Measurements from ENCODE around the gene NDUFS7. TPM values are rescaled to one million over a fixed set of nuclear protein-coding genes. Genes with fewer than 3 reads are reported as not detected.
A peak's percentile ranks its signal among the peaks of the same experiment; 100 is the strongest.

The NDUFS7 gene
- 10 to 100 TPM; 65.3 to 74.3 TPM for total RNA-seq
- 100 to 1,000 TPM; 211 to 233 (median 215) TPM for polyA plus RNA-seq
- 20.7 to 64.3 (median 38.5) reads per million in 6 experiments for total RNA-seq

DNA sequence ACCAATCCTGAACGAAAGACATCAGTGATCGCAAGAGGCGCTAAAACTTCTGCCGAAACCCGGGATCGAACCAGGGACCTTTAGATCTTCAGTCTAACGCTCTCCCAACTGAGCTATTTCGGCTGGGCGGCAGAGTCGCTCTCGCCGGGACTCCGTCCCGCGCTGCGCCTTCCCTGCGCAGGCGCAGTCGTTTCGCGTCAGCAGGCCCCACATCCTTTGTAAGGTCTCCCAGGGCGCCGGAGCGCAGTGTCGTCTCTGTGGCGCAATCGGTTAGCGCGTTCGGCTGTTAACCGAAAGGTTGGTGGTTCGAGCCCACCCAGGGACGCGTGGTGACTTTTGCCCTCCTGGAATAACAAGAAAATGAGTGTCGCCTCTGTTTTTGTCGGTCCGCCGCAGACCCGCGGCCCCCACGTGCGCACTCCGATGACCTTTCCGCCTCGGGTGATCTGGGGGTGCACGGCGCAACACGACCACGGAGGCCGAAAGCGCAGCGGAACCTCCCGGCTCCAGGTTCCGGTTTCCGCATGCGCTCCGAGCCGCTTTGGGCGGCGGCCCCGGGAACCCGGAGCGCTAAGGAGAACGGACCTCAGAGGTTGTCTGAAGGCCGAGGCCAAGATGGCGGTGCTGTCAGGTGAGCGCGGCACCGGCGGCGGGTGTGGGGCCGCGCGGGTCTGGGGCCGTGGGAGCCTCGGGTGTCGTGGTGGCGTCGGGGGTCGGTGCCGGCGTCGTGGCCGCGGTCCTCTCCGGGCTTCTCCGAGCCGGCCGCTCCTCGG lies at the start of gene NDUFS7:
Gene NDUFS7, plus strand, starts transcription at position 596 of the 773 bp plus-strand sequence. Its CDS starts 20 bp downstream, at position 616.
- peak; percentile 87 to 89 for ATAC-seq
- Mint-ChIP-seq H3K4me1 (peaks cover 19 to 32% (median 26%) of the 10 kb centered on the region in 4 donors), H3K27me3 (peaks cover 0 to 5% (median 2%) of the 10 kb centered on the region in 5 donors), H3K27ac (peak within 1 kb of the TSS; percentile 94 to 100 (median 97)), H3K9me3 (peaks cover 0 to 7% (median 0%) of the 10 kb centered on the region in 9 donors), H3K36me3 (peaks cover 0 to 8% (median 4%) of the 10 kb centered on the region in 3 donors), H3K4me3 (peak within 1 kb of the TSS; percentile 85 to 98 (median 94))
- POLR2A ChIA-PET: interaction anchor here (0.6 to 2.1 kb wide), 17 partner anchors 11 to 676 kb away, joined by 3 to 15 read pairs (median 4); partner anchors contain the start of genes CIRBP, FAM174C and REEP6
- DNase-seq: peak; percentile 87 to 100 (median 94)

DNA sequence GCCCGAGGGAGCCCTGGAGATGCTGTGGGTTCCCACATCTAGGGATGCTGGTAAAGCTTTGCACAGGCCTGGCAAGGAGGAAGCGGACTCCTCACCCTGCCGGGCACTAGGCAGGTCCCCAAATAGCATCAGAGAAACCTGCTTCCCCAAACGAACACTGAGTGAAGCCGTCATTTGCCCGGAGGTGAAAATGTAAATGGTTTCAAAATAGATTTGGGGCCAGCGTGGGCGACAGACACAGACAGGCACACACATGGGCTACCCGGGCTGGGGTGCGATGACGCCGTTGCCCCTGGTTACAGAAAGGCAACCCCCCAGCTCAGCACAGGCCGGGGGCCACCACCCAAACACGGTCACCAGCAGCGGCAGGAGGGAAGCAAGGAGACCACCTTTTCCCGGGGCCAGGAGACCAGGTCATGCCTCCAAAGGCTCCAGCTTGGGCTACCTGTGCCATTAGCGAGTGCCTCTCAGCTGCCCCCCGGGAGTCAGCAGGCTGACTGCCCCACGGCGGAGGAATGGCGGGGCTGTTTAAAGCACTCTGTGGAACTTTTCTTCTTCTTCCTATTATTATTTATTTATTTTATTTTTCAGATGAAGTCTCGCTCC lies 47.5 kb upstream of the NDUFS7 start:
- Mint-ChIP-seq H3K9me3 (no peaks in the 10 kb centered on the region), H3K27ac (no peak overlapping the region), H3K4me3 (no peak overlapping the region), H3K4me1 (no peaks in the 10 kb centered on the region), H3K27me3 (peaks cover 0 to 6% (median 2%) of the 10 kb centered on the region in 5 donors), H3K36me3 (no peaks in the 10 kb centered on the region)
- DNase-seq (no peak), ATAC-seq (no peak)
- POLR2A ChIA-PET: interaction anchor here (0.7 kb wide), 1 partner anchor 19 kb away, joined by 3 read pairs; a partner anchor contains a TSS

DNA sequence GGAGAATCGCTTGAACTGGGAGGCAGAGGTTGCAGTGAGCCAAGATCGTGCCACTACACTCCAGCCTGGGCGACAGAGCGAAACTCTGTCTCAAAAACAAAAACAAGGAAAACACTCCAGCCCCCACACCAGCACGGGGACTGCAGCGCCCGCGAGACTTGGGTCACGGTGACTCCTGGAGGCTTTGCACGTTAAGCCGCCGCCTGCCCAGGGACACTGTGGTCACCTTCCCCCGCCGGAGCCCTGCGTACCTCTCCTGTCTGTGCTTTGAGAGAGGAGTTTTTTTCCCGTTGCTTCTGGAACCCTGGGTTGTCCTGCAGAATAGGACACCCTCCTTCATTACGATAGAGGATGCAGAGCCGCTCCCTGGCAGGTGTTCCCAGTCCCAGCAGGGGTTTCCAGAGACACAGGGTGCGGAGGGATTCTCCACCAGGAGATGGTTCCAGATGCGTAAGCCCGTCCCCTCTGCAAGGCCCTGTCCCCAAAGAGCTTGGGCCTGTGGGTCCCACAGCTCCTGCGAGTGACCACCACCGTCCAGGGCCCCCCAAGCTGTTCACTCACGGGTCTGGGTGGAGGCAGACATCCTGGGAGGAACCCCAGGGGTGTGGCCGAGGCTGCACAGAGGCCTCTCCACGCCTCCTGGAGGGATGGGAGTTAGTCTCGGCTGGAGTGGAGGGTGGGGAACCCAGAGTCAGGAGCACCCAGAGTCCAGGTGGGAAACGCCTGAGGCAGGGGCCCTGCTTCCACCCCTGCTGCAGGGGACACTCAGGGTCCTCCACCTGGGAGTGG lies 42.8 kb upstream of the NDUFS7 start:
- no peak overlapping the region for H3K27ac Mint-ChIP-seq
- H3K4me3 Mint-ChIP-seq: no peak overlapping the region
- peaks cover 0 to 10% (median 5%) of the 10 kb centered on the region in 4 donors for H3K4me1 Mint-ChIP-seq
- ATAC-seq (no peak), DNase-seq (no peak)
- POLR2A ChIA-PET: interaction anchor here (0.7 kb wide), 1 partner anchor 612 kb away, joined by 5 read pairs; no protein-coding TSS in a partner anchor
- H3K36me3 Mint-ChIP-seq: no peaks in the 10 kb centered on the region
- no peaks in the 10 kb centered on the region for H3K9me3 Mint-ChIP-seq
- peaks cover 0 to 3% (median 0%) of the 10 kb centered on the region in 5 donors for H3K27me3 Mint-ChIP-seq

DNA sequence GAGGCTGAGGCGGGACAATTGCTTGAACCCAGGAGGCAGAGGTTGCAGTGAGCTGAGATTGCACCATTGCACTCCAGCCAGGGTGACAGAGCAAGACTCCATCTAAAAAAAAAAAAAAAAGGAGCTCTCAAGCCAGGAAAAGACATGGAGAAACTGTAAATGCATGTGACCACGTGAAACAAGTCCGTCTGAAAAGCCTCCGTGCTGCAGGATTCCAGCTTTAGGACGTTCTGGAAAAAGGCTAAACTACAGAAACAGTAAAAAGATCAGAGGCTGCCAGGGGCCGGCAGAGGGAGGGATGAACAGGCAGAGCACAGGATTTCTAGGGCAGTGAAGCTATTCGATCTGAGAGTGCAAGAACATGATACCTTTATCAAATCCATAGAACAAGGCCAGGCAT lies 40.7 kb upstream of the NDUFS7 start:
- POLR2A ChIA-PET: no interaction called here
- Mint-ChIP-seq H3K36me3 (no peaks in the 10 kb centered on the region), H3K27me3 (peaks cover 0 to 2% (median 0%) of the 10 kb centered on the region in 5 donors), H3K9me3 (no peaks in the 10 kb centered on the region), H3K27ac (peak overlapping the region in 1 of 10 donors; percentile 7), H3K4me1 (peaks cover 0 to 10% (median 5%) of the 10 kb centered on the region in 4 donors), H3K4me3 (no peak overlapping the region)
- DNase-seq (no peak), ATAC-seq (no peak)

DNA sequence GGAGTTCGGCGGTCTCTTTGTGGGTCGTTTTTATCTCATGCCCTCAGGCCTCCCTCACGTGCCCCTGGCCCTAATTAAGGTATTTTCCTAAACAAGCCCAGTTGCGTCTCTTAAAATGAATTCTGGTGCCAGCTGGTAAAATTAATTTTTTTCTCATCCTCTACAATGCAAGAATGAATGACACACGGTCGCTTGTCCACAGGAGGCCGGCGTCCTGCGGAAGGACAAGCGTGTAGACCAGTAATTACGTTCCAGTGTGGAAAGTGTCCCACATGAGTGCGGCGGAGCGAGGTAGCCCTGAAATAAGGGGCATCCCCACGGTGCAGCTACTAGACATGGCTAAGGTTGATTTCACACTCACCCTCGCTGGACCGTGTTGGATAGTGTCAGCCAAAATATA lies 34.5 kb upstream of the NDUFS7 start:
- H3K4me3 Mint-ChIP-seq: no peak overlapping the region
- ATAC-seq (no peak), DNase-seq (no peak)
- no peaks in the 10 kb centered on the region for H3K27me3 Mint-ChIP-seq
- POLR2A ChIA-PET: interaction anchor here (0.6 to 0.9 kb wide), 2 partner anchors 39 to 80 kb away, joined by 3 to 4 read pairs; partner anchors contain the start of gene CIRBP
- H3K9me3 Mint-ChIP-seq: no peaks in the 10 kb centered on the region
- no peaks in the 10 kb centered on the region for H3K36me3 Mint-ChIP-seq
- peak overlapping the region in 1 of 10 donors; percentile 60 for H3K27ac Mint-ChIP-seq
- peaks cover 0 to 11% (median 8%) of the 10 kb centered on the region in 4 donors for H3K4me1 Mint-ChIP-seq

DNA sequence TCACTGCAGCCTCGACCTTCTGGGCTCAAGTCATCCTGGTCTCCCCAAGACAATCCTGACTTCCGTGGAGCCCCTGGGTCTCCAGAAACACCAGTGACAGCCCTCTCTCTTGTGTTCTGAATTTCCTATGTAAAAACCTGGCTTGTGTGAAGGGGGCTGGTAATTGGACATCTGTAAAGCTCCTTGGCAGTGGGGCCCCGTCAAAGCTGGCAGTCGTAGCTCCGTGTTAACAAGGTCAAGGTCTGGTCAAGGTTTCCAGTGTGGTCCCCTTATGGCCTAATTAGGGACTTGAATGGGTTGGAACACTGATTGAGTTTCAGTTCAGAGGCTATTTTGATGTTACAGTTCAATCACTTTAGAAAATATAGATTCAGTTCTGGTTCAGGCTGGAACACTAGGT lies 32.8 kb upstream of the NDUFS7 start:
- H3K27ac Mint-ChIP-seq: no peak overlapping the region

DNA sequence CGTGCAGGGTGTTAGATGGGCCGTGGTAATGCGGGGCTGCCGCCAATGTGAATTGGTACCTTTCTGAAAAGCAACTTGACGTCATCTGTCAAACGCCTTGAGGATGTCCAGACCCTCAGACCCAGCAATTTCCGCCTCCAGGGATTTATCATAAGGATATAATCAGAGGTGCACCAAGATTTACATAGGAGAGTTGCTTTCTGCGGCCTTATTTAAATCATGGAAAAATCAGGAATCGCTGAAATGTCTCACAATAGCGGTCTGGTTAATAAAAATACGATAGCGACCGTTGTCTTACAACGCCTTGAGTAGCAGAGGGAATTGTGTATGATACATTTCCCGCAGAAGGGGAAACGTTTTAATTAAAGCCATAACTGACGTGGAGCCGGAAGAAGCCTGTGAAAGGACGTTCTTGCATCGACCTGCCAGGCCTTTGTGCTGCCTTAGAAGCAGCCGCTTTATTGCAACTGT lies 32.3 kb upstream of the NDUFS7 start:
- no peak overlapping the region for H3K27ac Mint-ChIP-seq
- no peaks in the 10 kb centered on the region for H3K9me3 Mint-ChIP-seq
- H3K4me3 Mint-ChIP-seq: peak overlapping the region in 2 of 10 donors; percentile 18 to 47
- ATAC-seq: no peak
- peaks cover 9 to 20% (median 13%) of the 10 kb centered on the region in 4 donors for H3K4me1 Mint-ChIP-seq
- no peaks in the 10 kb centered on the region for H3K36me3 Mint-ChIP-seq
- no peaks in the 10 kb centered on the region for H3K27me3 Mint-ChIP-seq
- no peak for DNase-seq
- POLR2A ChIA-PET: no interaction called here

More for the DNA sequence above, 32.8 kb upstream of the NDUFS7 start:
- Mint-ChIP-seq H3K27me3 (no peaks in the 10 kb centered on the region), H3K4me1 (peaks cover 6 to 16% (median 9%) of the 10 kb centered on the region in 4 donors), H3K36me3 (no peaks in the 10 kb centered on the region), H3K4me3 (no peak overlapping the region), H3K9me3 (no peaks in the 10 kb centered on the region)
- DNase-seq (no peak), ATAC-seq (no peak)
- POLR2A ChIA-PET: no interaction called here

DNA sequence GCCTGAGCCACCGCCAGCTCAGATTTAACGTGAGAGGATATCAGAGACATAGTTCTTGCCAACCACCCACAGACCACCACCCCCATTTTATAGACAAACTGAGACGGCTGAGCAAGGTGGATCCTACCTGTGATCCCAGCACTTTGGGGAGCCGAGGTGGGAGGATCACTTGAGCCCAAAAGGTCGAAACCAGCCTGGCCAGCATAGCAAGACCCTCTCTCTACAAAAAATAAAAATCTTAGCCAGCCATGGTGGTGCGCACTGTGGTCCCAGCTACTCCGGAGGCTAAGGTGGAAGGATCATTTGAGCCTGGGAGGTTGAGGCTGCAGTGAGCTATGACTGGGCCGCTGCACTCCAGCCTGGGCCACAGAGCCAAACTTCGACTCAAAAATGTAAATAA lies 30.6 kb upstream of the NDUFS7 start:
- no peak for ATAC-seq
- Mint-ChIP-seq H3K4me1 (peaks cover 11 to 25% (median 16%) of the 10 kb centered on the region in 4 donors), H3K27me3 (no peaks in the 10 kb centered on the region), H3K27ac (no peak overlapping the region), H3K9me3 (no peaks in the 10 kb centered on the region), H3K4me3 (peak overlapping the region in 9 of 10 donors; percentile 14 to 93 (median 50)), H3K36me3 (peaks cover 0 to 13% (median 4%) of the 10 kb centered on the region in 3 donors)
- POLR2A ChIA-PET: no interaction called here
- no peak for DNase-seq

DNA sequence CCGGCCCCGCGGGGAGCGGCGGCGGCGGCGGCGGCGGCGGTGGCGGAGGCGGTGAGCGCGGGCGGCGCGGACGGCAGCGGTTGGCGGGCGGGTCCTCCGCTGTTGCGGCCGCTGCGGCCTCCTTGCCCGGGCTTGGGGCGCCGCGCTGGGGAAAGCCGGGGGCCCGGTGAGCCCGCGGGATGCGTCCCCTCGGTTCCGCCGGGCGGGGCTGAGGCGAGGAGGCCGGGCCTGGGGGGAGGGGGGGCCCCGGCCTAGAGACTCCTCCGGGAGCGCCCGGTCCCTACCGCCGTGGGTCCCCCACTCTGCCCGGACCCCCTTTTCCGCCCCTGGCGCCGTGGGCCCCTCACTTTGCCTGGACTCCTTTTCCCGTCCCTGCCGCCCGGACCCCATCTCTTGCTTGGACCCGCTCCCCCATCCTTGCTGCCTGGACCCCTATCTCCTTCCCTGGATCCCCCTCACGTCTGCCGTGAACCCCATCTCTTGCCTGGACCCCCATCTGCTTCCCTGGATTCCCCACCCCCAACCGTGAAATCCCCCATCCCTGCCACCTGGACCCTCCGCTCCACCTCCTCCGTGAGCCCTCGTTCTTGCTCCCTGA lies 28.6 kb upstream of the NDUFS7 start:
- ATAC-seq: peak; percentile 62 to 63
- DNase-seq: peak in 2 of 10 donors; percentile 10 to 15
- Mint-ChIP-seq H3K9me3 (no peaks in the 10 kb centered on the region), H3K4me3 (peak overlapping the region; percentile 72 to 96 (median 87)), H3K27me3 (no peaks in the 10 kb centered on the region), H3K36me3 (peaks cover 0 to 32% (median 10%) of the 10 kb centered on the region in 3 donors), H3K27ac (peak overlapping the region in 8 of 10 donors; percentile 12 to 90 (median 72)), H3K4me1 (peaks cover 11 to 25% (median 16%) of the 10 kb centered on the region in 4 donors)
- POLR2A ChIA-PET: interaction anchor here (0.6 to 1.6 kb wide), 12 partner anchors 9 to 446 kb away, joined by 3 to 16 read pairs (median 3); partner anchors contain the start of genes CIRBP, FAM174C and NDUFS7

DNA sequence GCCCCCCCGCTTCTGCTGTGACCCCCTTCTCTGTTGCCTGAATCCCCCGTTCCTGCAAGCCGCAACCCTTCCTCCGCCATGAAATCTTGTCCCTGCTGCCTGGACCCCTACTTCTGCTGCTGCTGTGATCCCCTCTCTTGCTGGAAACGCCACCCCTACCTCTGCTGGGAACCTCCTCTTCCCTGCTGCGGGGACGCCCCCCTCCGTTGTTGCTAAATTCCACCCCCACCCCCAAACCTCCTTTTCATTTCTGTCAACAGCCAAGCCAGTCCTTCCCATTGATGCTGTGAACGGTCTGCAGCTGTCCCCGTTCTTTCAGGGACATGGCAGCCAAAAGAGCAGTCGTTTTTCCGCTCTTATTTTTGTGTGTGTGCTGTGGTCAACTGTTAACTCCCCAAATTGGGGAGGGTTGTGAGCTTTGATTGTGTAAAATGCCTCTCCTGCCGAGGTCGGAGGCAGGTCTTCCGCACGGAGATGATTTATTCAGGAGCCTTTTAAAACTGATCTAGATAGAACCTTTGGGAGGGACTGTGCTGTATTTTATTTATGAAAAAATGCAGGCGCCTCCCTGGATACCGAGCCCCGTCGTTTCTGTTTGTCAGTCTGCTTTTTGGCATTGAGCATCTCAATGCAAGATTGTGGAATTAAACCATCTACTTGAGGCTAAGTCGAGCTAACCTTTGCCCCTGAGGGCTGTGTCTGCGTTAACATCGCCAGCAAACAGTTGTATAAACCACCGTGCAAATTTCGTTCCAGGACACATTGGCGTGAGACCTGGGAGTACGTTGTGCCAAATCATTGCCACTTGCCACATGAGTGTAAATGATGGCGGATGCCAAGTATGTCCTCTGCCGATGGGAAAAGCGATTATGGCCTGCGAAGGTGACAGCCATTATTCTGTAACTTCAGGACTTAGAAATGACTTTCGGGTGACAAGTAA lies 27.9 kb upstream of the NDUFS7 start:
- peaks cover 0 to 37% (median 13%) of the 10 kb centered on the region in 3 donors for H3K36me3 Mint-ChIP-seq
- peak overlapping the region; percentile 12 to 90 (median 78) for H3K27ac Mint-ChIP-seq
- H3K9me3 Mint-ChIP-seq: no peaks in the 10 kb centered on the region
- peak overlapping the region; percentile 72 to 96 (median 87) for H3K4me3 Mint-ChIP-seq
- H3K27me3 Mint-ChIP-seq: no peaks in the 10 kb centered on the region
- ATAC-seq (no peak), DNase-seq (no peak)
- POLR2A ChIA-PET: interaction anchor here (0.8 to 2.3 kb wide), 2 partner anchors 27 to 87 kb away, joined by 3 to 11 read pairs; partner anchors contain the start of genes CIRBP and NDUFS7
- peaks cover 11 to 25% (median 16%) of the 10 kb centered on the region in 4 donors for H3K4me1 Mint-ChIP-seq

DNA sequence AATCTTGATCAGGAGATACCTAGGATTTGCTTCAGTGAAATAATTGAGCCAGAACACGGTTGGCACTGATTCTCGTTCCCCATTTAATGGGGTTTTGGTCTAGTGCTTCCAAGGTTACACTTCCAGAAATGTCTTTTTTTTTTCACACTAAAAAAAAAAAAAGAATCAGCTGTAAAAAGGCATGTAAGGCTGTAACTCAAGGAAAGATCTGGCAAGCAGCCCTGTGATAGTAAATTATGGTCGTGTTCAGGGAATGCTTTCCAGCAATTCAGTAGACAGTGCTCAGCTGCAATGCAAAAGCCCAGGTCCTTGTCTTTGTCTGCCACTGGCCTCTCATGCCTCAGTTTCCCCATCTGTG lies 27.2 kb upstream of the NDUFS7 start:
- H3K36me3 Mint-ChIP-seq: peaks cover 0 to 38% (median 17%) of the 10 kb centered on the region in 3 donors
- H3K27me3 Mint-ChIP-seq: no peaks in the 10 kb centered on the region
- peak overlapping the region in 8 of 10 donors; percentile 72 to 96 (median 87) for H3K4me3 Mint-ChIP-seq
- ATAC-seq (no peak), DNase-seq (no peak)
- POLR2A ChIA-PET: interaction anchor here (1.0 to 2.3 kb wide), 2 partner anchors 26 to 87 kb away, joined by 4 to 11 read pairs; partner anchors contain the start of genes CIRBP and NDUFS7
- peak overlapping the region in 3 of 10 donors; percentile 16 to 87 (median 65) for H3K27ac Mint-ChIP-seq
- H3K9me3 Mint-ChIP-seq: no peaks in the 10 kb centered on the region
- H3K4me1 Mint-ChIP-seq: peaks cover 11 to 25% (median 17%) of the 10 kb centered on the region in 4 donors

Data from naive thymus-derived CD8-positive, alpha-beta T cell (primary cell).